GM12865 (cell line): ENCODE measurements around the gene UBR1.

ENCODE experiments used
- DNase-seq: peaks from one replicate; pipeline ENCODE4 v3.0.0; 2010; ENCODE audit warnings: low read depth
- H3K4me3 ChIP-seq: 2 replicates; pipeline ENCODE4 v1.5.1; 2011; ENCODE audit warnings: mild to moderate bottlenecking, low read depth, low read length, control low read depth
- CTCF ChIP-seq: IDR thresholded peaks from 2 replicates; pipeline ENCODE4 v1.5.1; 2011; ENCODE audit warnings: low read length, control low read depth, low read depth, inconsistent platforms; ENCODE audit not compliant: insufficient read depth; ENCODE audit errors: missing control alignments

Gene UBR1

GRCh38 chr15:42940527-42940926, 165.3 kb downstream of the UBR1 start:
- no peak for TF ChIP-seq CTCF
- H3K4me3 ChIP-seq: no peak overlapping the region
- DNase-seq: no peak

- no peak overlapping the region for H3K4me3 ChIP-seq
- DNase-seq: no peak
- no peak for TF ChIP-seq CTCF
These were observed 166.0 kb downstream of the UBR1 start for GRCh38 chr15:42939841-42940240.

GRCh38 chr15:42937143-42937542, 168.7 kb downstream of the UBR1 start:
- TF ChIP-seq CTCF: no peak
- no peak overlapping the region for H3K4me3 ChIP-seq
- DNase-seq: no peak

- DNase-seq: peak; percentile 13
- H3K4me3 ChIP-seq: no peak overlapping the region
- no peak for TF ChIP-seq CTCF
These were observed 171.8 kb downstream of the UBR1 start for GRCh38 chr15:42933886-42934667.

- no peak for TF ChIP-seq CTCF
- H3K4me3 ChIP-seq: no peak overlapping the region
- no peak for DNase-seq
These were observed 172.9 kb downstream of the UBR1 start for GRCh38 chr15:42932833-42933515.

GRCh38 chr15:42931702-42932486, 173.9 kb downstream of the UBR1 start:
- DNase-seq: no peak
- no peak overlapping the region for H3K4me3 ChIP-seq
- no peak for TF ChIP-seq CTCF
